Fibroblast of pulmonary artery (primary cell): ENCODE data around the gene MYLK.

ENCODE experiments used
- DNase-seq: peaks from one replicate; pipeline ENCODE4 v3.0.0-alpha.2; 2010; ENCODE audit warnings: low read depth
- H3K4me3 ChIP-seq: replicated peaks from 2 replicates; pipeline ENCODE4 v1.5.1; 2011; ENCODE audit warnings: low read depth, mild to moderate bottlenecking, control low read depth, low read length, moderate library complexity
- TF ChIP-seq, protein P1 (sequence below): IDR thresholded peaks from 2 replicates; pipeline ENCODE4 v1.5.1; 2011; ENCODE audit warnings: mild to moderate bottlenecking, control low read depth, low read length, inconsistent platforms; ENCODE audit errors: missing control alignments

The MYLK gene

DNA sequence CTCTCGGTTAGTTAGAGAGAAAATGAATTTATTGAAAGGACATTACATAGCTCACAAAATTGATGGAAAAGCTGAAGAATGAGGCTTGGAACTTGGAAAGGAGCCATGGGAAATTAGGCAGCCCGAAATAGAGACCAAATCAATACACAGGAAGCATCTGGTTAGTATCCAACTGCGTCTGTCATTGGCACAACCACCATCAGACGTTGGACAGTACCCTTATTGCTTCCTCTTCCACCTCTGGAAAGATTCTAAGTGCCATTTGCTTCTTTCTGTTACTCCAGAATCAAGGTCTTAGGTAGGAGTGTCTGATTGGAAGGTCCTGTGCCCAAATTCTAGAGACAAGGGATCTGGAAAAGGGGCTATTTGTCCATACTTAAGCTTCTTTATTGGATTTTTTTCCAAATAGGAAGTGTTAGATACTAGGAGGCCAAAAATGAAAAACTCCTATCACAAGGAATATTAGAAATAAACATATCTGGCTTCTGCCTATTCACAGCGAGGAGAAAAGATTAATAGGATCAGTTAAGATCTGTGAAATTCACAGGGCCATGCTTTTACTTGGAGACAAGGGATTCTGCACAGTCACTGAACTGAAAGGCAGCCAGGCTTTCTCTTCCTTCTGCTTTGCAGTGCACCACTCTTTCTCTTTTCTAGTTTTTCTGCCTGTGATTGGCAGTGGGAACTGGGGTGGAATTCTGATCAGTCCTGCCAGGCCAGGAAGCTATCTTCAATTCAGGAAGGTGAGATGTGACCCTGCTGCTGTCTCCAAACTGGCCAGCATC, 288.5 kb downstream of the MYLK start:
- H3K4me3 ChIP-seq, result no peak overlapping the region
- DNase-seq, result no peak
- TF ChIP-seq, protein P1, sequence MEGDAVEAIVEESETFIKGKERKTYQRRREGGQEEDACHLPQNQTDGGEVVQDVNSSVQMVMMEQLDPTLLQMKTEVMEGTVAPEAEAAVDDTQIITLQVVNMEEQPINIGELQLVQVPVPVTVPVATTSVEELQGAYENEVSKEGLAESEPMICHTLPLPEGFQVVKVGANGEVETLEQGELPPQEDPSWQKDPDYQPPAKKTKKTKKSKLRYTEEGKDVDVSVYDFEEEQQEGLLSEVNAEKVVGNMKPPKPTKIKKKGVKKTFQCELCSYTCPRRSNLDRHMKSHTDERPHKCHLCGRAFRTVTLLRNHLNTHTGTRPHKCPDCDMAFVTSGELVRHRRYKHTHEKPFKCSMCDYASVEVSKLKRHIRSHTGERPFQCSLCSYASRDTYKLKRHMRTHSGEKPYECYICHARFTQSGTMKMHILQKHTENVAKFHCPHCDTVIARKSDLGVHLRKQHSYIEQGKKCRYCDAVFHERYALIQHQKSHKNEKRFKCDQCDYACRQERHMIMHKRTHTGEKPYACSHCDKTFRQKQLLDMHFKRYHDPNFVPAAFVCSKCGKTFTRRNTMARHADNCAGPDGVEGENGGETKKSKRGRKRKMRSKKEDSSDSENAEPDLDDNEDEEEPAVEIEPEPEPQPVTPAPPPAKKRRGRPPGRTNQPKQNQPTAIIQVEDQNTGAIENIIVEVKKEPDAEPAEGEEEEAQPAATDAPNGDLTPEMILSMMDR, result no peak

DNA sequence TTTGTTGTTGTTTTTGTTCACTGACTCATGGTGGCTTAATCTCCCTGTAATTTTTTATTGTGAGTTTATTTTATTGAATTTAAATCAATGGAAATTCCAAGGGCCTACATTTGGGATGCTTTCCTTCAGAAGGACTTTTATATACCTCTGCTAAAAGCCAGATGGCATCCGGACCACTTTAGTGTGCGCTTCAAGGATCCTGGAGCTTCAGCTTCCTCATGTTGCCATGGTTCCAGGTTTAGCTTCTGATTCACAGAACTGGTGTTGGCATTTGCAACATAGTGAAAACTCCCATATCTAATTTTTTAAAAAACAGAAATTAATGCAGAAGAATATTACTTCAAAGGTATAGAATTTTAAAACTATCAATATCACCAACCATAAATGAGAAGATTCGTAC, 290.8 kb downstream of the MYLK start:
- DNase-seq, result no peak
- TF ChIP-seq, protein P1, result no peak
- no peak overlapping the region for H3K4me3 ChIP-seq

DNA sequence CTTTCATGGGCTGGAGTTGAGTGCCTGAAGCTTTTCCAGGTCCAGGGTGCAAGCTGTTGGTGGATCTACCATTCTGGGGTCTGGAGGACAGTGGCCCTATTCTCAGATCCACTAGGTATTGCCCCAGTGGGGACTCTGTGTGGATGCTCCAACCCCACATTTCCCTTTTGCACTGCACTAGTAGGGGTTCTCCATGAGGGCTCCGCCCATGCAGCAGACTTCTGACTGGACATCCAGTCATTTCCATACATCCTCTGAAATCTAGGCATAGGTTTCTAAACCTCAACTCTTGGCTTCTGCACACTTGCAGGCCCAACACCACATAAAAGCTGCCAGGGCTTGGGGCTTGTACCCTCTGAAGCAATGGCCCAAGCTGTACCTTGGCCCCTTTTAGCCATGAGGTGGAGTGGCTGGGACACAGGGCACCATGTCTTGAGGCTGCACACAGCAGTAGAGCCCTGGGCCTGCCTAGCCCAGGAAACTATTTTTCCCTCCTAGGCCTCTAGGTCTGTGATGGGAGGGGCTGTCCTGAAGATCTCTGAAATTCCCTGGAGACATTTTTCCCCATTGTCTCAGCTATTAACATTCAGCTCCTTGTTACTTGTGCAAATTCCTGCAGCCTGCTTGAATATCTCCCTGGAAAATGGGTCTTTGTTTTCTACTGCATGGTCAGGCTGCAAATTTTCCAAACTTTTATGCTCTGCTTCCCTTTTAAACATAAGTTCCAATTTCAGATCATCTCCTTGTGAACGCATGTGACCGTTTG, 293.3 kb downstream of the MYLK start:
- TF ChIP-seq, protein P1, result no peak
- no peak for DNase-seq
- H3K4me3 ChIP-seq, result no peak overlapping the region

DNA sequence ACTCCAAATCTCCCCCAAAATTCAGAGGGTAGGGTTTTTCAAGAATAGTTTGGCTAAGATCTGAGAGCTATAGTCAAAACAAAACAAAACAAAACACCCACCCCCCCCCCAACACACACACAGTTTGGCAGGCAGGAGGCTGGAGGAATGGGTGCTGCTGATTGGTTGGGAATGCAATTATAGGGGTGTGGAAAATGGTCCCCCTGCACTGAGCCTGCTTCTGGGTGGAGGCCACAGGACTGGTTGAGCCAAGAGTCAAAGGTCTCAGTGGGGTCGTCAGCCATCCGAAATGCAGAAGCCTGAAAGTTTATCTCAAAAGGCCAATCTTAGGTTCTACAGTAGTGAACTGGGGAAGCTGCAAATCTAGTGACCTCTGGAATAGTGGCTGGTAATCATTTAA, 296.7 kb downstream of the MYLK start:
- DNase-seq, result no peak
- TF ChIP-seq, protein P1, result no peak
- H3K4me3 ChIP-seq, result no peak overlapping the region

DNA sequence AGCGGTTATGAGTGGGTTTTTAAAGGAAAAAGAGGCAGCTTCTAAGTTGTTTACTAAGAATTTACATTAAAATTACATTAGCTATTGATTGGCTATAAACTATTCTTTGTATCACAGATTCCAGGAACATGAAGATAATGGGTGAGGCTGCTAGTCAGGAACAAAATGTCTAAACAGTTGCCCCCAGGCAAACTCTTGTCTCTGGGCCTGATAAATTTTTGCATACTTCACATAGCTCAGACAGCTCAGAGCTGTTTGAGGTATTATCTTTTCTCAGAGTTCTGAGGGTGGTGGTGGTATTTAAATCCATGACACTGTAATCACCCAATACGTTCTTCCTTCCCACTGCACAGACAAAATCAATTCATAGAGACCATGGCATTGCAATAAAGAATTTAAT, 297.2 kb downstream of the MYLK start:
- no peak overlapping the region for H3K4me3 ChIP-seq
- TF ChIP-seq, protein P1, result no peak
- peak; percentile 31 for DNase-seq

DNA sequence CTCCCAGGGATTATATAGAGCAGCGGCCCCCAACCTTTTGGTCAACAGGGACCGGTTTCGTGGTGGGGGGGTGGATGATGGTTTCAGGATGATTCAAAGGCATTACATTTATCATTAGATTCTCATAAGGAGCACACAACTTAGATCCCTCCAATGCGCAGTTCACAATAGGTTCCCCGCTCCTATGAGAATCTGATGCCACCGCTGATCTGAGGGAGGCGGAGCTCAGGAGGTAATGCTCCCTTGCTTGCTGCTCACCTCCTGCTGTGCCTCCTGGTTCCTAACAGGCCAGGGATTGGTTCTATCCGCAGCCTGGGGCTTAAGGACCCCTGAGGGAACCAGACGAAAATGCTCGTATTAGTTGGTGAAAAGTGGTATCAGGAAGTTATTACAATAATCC, 298.0 kb downstream of the MYLK start:
- TF ChIP-seq, protein P1, result no peak
- DNase-seq, result peak; percentile 53
- peak overlapping the region; percentile 96 for H3K4me3 ChIP-seq
